DMS153 treated with DMSO at 0.1 percent for 48 hours (cell line): Measurements from ENCODE around the gene GPSM3.

ENCODE experiments used
- DNase-seq: peaks from one replicate; lab custom pipeline; 2025; ENCODE audit not compliant: unreplicated experiment; lab: John Stamatoyannopoulos, UW

The GPSM3 gene

DNA sequence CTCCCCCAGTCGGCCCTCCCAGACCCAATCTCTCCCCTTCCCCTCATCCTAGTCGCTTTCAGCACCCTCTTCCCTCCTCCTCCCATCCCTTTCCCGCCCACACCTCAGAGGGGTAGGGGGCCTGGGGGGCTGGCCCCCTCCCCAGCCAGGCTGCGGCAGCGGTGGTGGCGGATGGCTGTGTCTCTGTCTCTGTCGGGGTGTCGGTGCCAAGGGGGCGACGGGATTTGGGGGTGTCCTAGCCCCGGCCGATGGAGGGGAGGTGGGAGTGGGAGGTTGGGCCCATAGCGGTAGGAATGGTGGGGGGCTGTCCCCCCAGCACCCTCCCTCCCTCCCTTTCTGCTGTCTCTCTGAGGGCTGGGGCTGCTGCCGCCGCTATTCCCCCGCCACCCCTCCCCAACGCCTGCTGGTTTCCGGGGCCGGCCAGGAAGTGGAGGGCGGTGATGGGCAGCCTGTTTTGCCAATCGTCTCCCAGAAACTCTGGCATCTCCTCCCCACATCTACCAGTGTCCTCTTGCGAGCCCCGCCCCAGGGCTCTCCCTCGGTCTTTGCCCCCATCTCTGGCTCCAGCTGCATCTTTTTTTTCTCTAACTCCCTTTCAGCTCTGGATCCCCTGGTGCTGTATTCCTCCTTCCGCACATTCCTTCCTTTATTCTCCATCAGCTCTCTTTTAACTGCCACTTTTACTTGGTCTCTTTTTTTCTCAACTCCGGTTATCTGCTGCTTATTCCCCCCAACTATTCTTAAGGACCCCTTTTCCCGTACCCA is 16.6 kb downstream of the GPSM3 start, which contains the start of gene AGPAT1:
Gene AGPAT1 (minus strand): TSS at position 374 of the 765 bp plus-strand sequence. CDS start 4,588 bp downstream, outside the sequence.
- peak; percentile 84 for DNase-seq

DNA sequence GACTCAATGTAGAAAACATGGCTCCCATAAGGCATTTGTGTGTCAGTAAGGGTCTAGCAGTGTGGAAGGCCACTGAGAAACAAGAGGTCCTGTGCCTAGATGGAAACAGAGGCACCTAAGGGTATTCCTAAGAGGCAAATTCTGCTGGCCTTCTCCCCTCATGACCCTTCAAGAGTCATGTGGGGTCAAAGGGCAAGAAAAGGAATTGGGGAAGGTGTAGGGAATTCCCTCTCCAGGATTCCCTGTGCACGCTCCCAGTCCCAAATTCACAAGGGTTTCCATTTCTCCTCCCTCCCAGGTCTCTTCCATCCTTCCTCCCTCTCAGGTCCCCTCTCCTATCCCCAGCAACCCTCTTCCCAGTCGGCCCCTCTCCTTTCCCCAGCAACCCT is 17.1 kb downstream of the GPSM3 start:
- DNase-seq = no peak

GRCh38 chr6:32174416-32174815 is 18.0 kb downstream of the GPSM3 start:
- no peak for DNase-seq

- DNase-seq = no peak
Measured at GRCh38 chr6:32173051-32173727, 19.3 kb downstream of the GPSM3 start.

DNA sequence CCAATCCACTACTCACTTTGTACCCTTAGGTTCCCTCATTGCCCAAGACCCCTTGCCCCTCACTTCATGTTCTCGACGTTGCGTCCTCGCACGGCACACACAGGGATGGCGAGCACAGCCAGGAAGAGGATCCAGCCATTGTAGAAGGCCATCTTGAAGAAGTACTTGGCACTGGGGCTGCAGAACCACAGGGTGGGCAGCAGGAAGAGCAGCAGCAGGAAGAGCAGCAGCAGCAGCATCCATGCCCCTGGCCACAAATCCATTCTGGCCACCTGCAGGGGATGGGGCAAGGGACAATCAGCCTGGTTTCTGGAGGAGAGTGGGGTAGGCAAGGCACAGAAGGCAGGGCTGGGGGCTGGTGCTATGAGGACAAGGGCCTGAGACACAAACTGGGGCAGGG is 21.2 kb downstream of the GPSM3 start:
- no peak for DNase-seq

- DNase-seq = no peak
Measured at GRCh38 chr6:32170294-32170693, 22.1 kb downstream of the GPSM3 start.

DNA sequence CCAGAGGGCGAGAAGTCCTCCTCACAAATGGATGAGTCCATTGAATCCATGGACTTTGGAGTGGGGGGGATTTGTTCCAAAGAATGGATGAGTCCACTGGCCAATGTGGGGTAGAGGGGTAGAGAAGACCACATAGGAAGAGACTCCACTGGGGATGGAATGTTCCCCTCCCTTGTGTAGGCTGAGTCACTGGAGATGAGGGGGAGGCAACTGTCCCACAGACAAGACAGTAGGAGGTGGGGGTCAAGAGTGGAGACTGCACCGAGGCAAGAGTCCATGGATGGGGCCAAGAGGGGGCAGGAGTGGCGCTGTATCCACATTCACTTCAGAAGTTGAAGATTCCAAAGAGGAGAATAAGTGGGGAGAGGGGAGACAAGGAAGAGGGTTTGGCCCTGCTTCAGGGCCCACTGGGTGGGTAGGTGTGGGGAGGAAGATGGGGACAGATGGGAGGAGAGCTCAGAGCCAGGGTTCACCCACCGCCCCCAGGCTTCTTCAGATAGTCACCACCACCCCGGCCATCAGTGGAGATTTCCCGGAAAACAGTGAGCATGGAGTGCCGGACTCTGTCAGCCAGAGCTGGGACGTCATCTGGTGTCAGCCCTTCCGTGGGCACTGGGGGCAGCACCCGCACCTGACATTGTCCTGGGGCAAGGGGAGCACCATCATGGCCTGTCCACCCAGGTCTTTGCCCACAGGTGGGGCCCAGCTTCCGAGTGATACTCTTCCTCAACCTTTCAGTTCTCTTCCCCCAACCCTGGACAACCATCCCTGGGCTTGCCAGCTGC is 23.4 kb downstream of the GPSM3 start:
- no peak for DNase-seq

GRCh38 chr6:32168350-32168749 is 24.1 kb downstream of the GPSM3 start:
- no peak for DNase-seq

GRCh38 chr6:32167761-32168262 is 24.6 kb downstream of the GPSM3 start:
- no peak for DNase-seq

GRCh38 chr6:32167154-32167760 is 25.2 kb downstream of the GPSM3 start:
- DNase-seq = peak; percentile 15

DNA sequence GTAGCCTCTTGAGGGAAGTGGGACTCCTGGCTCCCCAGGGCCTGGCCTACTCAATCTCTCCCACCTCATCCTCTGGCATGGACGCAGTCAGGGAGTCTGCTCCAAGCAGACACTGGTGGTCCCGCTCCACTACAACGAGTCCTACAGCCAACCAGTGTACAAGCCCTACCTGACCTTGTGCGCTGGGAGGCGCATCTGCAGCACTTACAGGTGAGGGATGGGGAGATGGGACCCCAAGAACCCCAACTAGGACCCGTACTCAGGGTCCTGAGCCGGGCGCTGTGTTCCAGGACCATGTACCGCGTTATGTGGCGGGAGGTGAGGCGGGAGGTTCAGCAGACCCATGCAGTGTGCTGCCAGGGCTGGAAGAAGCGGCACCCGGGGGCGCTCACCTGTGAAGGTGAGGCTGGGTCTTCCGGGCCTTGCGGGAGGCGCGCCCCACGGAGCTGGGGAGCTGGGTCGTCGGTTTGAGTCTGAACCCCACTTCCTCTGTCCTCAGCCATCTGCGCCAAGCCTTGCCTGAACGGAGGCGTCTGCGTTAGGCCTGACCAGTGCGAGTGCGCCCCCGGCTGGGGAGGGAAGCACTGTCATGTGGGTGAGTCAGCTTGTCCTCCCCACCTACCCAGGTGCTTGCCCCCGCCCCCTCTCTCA is 25.9 kb downstream of the GPSM3 start:
- DNase-seq = no peak

DNA sequence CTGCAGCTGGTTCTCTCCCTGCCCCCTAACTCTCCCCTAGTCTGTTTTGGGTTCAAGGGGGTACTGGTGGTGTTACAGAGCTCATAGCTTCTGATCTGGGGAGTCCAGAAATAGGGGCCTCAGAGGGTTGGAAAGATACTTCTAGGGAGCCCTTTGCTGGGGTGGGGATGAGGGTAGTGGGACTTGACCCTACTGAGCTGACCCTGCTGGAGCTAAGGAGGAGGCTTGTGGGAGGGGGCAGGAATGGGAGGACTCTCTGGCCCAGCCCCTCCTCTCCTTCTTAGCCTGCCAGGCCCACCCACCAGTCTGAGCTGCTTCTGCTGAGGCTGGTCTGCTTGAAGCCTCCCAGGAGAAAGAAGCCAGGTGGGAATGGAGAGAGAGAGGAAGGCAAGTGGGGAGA is 28.1 kb downstream of the GPSM3 start, which contains the start of gene EGFL8:
Gene EGFL8 (plus strand): TSS at position 301 of the 400 bp plus-strand sequence. CDS start 1,571 bp downstream, outside the sequence.
- DNase-seq = no peak

DNA sequence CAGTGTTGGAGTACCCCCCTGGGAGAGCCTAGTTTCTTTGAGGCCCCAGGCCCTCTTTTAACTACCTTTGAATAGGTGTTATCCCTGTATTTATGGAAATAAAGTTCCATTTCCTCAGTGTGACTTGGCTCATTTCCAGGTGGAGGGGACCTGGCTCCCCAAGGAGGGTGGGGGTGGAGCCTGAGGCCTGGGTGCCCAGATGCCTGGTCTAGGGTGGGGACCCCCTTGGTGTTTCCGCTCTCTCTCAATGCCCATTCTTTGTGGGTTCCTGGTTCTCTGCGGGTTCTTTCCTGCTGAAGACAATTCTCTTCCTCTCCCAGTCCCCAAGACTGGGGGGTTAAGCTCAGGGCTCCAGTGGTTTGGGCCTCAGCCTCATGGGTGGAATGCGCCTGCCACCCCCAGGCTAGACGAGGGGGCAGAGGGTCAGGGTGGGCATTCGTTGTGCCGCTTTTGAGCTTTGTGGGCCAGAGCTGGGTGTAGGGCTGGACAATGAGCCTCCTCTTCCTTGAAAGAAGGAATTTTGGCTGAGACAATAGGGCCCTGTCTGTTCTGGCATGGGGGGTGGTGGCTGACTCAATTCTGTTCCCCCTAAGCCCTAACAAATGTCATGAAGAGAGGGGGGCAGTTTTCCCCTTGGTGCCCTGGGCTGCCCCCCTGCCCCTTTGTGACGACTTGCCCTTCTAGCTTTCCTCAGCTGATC is 28.7 kb downstream of the GPSM3 start:
- DNase-seq = no peak

GRCh38 chr6:32158052-32158451 is 34.4 kb downstream of the GPSM3 start:
- no peak for DNase-seq

DNA sequence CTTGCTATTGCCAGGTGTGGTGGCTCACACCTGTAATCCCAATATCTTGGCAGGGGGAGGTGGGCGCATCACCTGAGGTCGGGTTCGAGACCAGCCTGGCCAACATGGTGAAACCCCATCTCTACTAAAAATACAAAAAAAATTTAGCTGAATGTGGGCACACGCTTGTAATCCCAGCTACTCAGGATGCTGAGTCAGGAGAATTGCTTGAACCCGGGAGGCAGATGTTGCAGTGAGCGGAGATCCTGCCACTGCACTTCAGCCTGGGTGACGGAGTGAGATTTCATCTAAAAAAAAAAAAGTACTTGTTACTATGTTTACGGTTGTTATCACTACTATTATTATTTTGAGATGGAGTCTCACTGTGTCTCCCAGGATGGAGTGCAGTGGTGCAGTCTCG is 35.6 kb downstream of the GPSM3 start:
- DNase-seq = no peak

- peak; percentile 47 for DNase-seq
Measured at GRCh38 chr6:32154514-32155161, 37.8 kb downstream of the GPSM3 start.

DNA sequence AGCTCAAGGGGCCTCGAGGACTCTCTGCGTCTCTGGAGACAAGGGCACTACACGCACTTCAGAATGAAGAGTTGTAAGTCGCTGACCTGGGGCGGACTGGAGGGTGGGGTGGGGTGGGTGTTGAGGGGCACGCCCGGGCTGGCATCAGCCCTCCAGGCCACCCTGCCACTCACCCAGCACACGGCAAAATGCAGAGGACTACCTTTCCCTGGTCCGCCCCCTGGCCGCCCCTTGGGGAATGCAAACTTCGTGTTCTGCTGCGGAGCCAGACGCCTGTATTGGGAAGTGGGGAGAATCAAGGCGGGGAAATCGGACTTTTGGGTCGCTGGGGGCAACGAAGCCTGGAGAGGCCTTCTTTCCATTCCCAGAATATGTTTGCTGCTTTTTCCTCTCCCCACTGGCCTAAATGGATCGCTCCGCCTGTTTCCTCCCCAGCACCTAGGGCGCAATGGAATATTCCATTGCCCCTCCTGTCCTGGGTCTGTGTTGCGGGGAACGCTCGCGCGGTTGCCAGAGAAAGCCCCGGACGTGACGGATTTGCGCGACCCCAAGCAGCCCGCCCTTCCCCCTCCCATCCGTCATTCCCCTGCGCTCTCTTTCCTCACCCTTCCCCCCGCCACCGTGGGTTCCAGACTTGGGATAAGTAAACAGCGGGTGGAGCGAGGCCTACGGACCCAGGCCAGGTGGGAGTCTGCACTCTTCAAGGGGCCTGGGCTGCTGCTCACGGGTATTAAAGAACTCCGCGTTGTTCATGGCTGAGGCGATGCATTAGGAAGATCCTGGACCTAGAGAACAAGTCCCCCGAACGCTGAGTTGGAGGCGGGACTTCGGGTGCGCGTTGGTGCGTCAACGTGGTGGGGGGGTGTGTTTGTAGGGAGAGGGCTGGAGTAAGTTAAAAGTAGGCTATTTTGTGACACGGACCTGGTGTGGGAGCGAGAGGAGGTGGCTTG is 38.6 kb downstream of the GPSM3 start, which contains the start of gene PPT2:
Gene PPT2 (plus strand): TSS at position 578 of the 950 bp plus-strand sequence. CDS start 454 bp downstream, outside the sequence.
- peak; percentile 52 for DNase-seq
